Nephron (organoid): ENCODE data around the gene EYA4.

Experiments used
- H3K27ac Mint-ChIP-seq, 3 experiments: 2 replicates each; pipeline ENCODE4 v1.8.0; 2020; ENCODE audit warnings: mixed read lengths in 3 of 3, mild to moderate bottlenecking in 2 of 3, moderate library complexity in 1 of 3
- H3K27me3 Mint-ChIP-seq: 2 replicates; pipeline ENCODE4 v1.8.0; 2021; ENCODE audit warnings: low read depth, mild to moderate bottlenecking, moderate library complexity, mixed read lengths
- H3K36me3 Mint-ChIP-seq: 2 replicates; pipeline ENCODE4 v1.8.0; 2020; ENCODE audit warnings: low read depth, mixed read lengths
- H3K4me1 Mint-ChIP-seq: 2 replicates; pipeline ENCODE4 v1.8.0; 2020; ENCODE audit warnings: mixed read lengths
- H3K4me3 Mint-ChIP-seq, 3 experiments: 2 replicates each; pipeline ENCODE4 v1.8.0; 2020; ENCODE audit warnings: mild to moderate bottlenecking in 3 of 3, mixed read lengths in 3 of 3, moderate library complexity in 2 of 3
- H3K9me3 Mint-ChIP-seq: 2 replicates; pipeline ENCODE4 v1.8.0; 2020; ENCODE audit warnings: mixed read lengths
- CTCF ChIP-seq, 3 experiments: fragments of 200-600 bp; sonication (generic); IDR thresholded peaks; one replicate each; pipeline ENCODE4 v1.5.0; 2021; ENCODE audit warnings: antibody characterized with exemption in 3 of 3; ENCODE audit not compliant: unreplicated experiment in 3 of 3

Gene EYA4

GRCh38 chr6:133399426-133399825 lies 158.3 kb downstream of the EYA4 start:
- H3K9me3 Mint-ChIP-seq, result peaks cover 3% of the 10 kb centered on the region

GRCh38 chr6:133404151-133404550 lies 163.0 kb downstream of the EYA4 start:
- Mint-ChIP-seq H3K27ac (peak overlapping the region in 1 of 3 experiments; percentile 40), H3K36me3 (peaks cover 5% of the 10 kb centered on the region), H3K4me1 (peaks cover 50% of the 10 kb centered on the region), H3K9me3 (peaks cover 3% of the 10 kb centered on the region), H3K27me3 (no peaks in the 10 kb centered on the region), H3K4me3 (no peak overlapping the region)
- no peak for TF ChIP-seq CTCF (IDR thresholded peaks at IDR 0.05; ENCODE audit: unreplicated experiment in 3 of 3)

More at GRCh38 chr6:133399426-133399825, 158.3 kb downstream of the EYA4 start:
- no peak overlapping the region for H3K4me3 Mint-ChIP-seq
- H3K36me3 Mint-ChIP-seq, result peaks cover 5% of the 10 kb centered on the region
- TF ChIP-seq CTCF (IDR thresholded peaks at IDR 0.05; ENCODE audit: unreplicated experiment in 3 of 3), result no peak
- H3K27ac Mint-ChIP-seq, result peak overlapping the region in 2 of 3 experiments; percentile 20 to 53
- no peaks in the 10 kb centered on the region for H3K27me3 Mint-ChIP-seq
- peaks cover 57% of the 10 kb centered on the region for H3K4me1 Mint-ChIP-seq

- H3K9me3 Mint-ChIP-seq, result peaks cover 3% of the 10 kb centered on the region
- H3K27me3 Mint-ChIP-seq, result no peaks in the 10 kb centered on the region
- H3K4me1 Mint-ChIP-seq, result peaks cover 46% of the 10 kb centered on the region
- no peak overlapping the region for H3K27ac Mint-ChIP-seq
- TF ChIP-seq CTCF (IDR thresholded peaks at IDR 0.05; ENCODE audit: unreplicated experiment in 3 of 3), result no peak
- H3K4me3 Mint-ChIP-seq, result no peak overlapping the region
- H3K36me3 Mint-ChIP-seq, result peaks cover 5% of the 10 kb centered on the region
These were observed 163.6 kb downstream of the EYA4 start for GRCh38 chr6:133404728-133405127.

- Mint-ChIP-seq H3K36me3 (no peaks in the 10 kb centered on the region), H3K27me3 (no peaks in the 10 kb centered on the region), H3K4me3 (no peak overlapping the region), H3K9me3 (no peaks in the 10 kb centered on the region), H3K4me1 (peaks cover 40% of the 10 kb centered on the region), H3K27ac (peak overlapping the region in 2 of 3 experiments; percentile 40 to 54)
- no peak for TF ChIP-seq CTCF (IDR thresholded peaks at IDR 0.05; ENCODE audit: unreplicated experiment in 3 of 3)
These were observed 166.4 kb downstream of the EYA4 start for GRCh38 chr6:133407320-133408100.

- no peak for TF ChIP-seq CTCF (IDR thresholded peaks at IDR 0.05; ENCODE audit: unreplicated experiment in 3 of 3)
- Mint-ChIP-seq H3K4me1 (peaks cover 37% of the 10 kb centered on the region), H3K27ac (peak overlapping the region in 2 of 3 experiments; percentile 40 to 54), H3K27me3 (no peaks in the 10 kb centered on the region), H3K4me3 (no peak overlapping the region), H3K36me3 (no peaks in the 10 kb centered on the region), H3K9me3 (no peaks in the 10 kb centered on the region)
These were observed 167.0 kb downstream of the EYA4 start for GRCh38 chr6:133408132-133408531.

- H3K9me3 Mint-ChIP-seq, result no peaks in the 10 kb centered on the region
- H3K36me3 Mint-ChIP-seq, result no peaks in the 10 kb centered on the region
- H3K27me3 Mint-ChIP-seq, result no peaks in the 10 kb centered on the region
- no peak overlapping the region for H3K27ac Mint-ChIP-seq
- no peak overlapping the region for H3K4me3 Mint-ChIP-seq
- no peak for TF ChIP-seq CTCF (IDR thresholded peaks at IDR 0.05; ENCODE audit: unreplicated experiment in 3 of 3)
- H3K4me1 Mint-ChIP-seq, result peaks cover 37% of the 10 kb centered on the region
These were observed 167.4 kb downstream of the EYA4 start for GRCh38 chr6:133408543-133408942.
